Measurements from ENCODE around the gene ADTRP.

Gene ADTRP

GRCh38 chr6:11778648-11779328, at the start of gene ADTRP:
Gene ADTRP, minus strand, starts transcription at chr6:11778803. Its CDS starts 44 bp downstream, at chr6:11778759.
- no peak for DNase-seq (ENCODE audit: low read depth)

- DNase-seq (ENCODE audit: low read depth): no peak
Observed at GRCh38 chr6:11826779-11827178, 48.2 kb upstream of the ADTRP start.

- DNase-seq (ENCODE audit: low read depth): no peak
Observed at GRCh38 chr6:11824986-11825385, 46.4 kb upstream of the ADTRP start.

GRCh38 chr6:11822346-11822745, 43.7 kb upstream of the ADTRP start:
- DNase-seq (ENCODE audit: low read depth): no peak

- no peak for DNase-seq (ENCODE audit: low read depth)
Observed at GRCh38 chr6:11821781-11822180, 43.2 kb upstream of the ADTRP start.

- no peak for DNase-seq (ENCODE audit: low read depth)
Observed at GRCh38 chr6:11820821-11821220, 42.2 kb upstream of the ADTRP start.

- DNase-seq (ENCODE audit: low read depth): no peak
Observed at GRCh38 chr6:11819486-11819885, 40.9 kb upstream of the ADTRP start.

GRCh38 chr6:11815231-11815630, 36.6 kb upstream of the ADTRP start:
- DNase-seq (ENCODE audit: low read depth): no peak

GRCh38 chr6:11814819-11815218, 36.2 kb upstream of the ADTRP start:
- DNase-seq (ENCODE audit: low read depth): no peak

GRCh38 chr6:11814106-11814505, 35.5 kb upstream of the ADTRP start:
- DNase-seq (ENCODE audit: low read depth): no peak

GRCh38 chr6:11813606-11814005, 35.0 kb upstream of the ADTRP start:
- DNase-seq (ENCODE audit: low read depth): no peak

- no peak for DNase-seq (ENCODE audit: low read depth)
Observed at GRCh38 chr6:11812951-11813350, 34.3 kb upstream of the ADTRP start.

- DNase-seq (ENCODE audit: low read depth): no peak
Observed at GRCh38 chr6:11812439-11812838, 33.8 kb upstream of the ADTRP start.

GRCh38 chr6:11811644-11812264, 33.2 kb upstream of the ADTRP start:
- DNase-seq (ENCODE audit: low read depth): no peak

- DNase-seq (ENCODE audit: low read depth): no peak
Observed at GRCh38 chr6:11810854-11811643, 32.4 kb upstream of the ADTRP start.

GRCh38 chr6:11810039-11810541, 31.5 kb upstream of the ADTRP start:
- DNase-seq (ENCODE audit: low read depth): no peak

- DNase-seq (ENCODE audit: low read depth): no peak
Observed at GRCh38 chr6:11808054-11808453, 29.5 kb upstream of the ADTRP start.

- DNase-seq (ENCODE audit: low read depth): no peak
Observed at GRCh38 chr6:11806561-11807317, 28.1 kb upstream of the ADTRP start.

GRCh38 chr6:11805259-11806053, 26.9 kb upstream of the ADTRP start:
- no peak for DNase-seq (ENCODE audit: low read depth)

- DNase-seq (ENCODE audit: low read depth): no peak
Observed at GRCh38 chr6:11804701-11805100, 26.1 kb upstream of the ADTRP start.

GRCh38 chr6:11804135-11804534, 25.5 kb upstream of the ADTRP start:
- no peak for DNase-seq (ENCODE audit: low read depth)

Measured in stimulated activated CD8-positive, alpha-beta memory T cell treated with anti-CD3 and anti-CD28 coated beads, Interleukin-12 subunit alpha, Interleukin-12 subunit beta, amount 100 ng/mL, for 4 hours (primary cell).